ENCODE measurements around the gene FMR1NB.

FMR1NB gene

DNA sequence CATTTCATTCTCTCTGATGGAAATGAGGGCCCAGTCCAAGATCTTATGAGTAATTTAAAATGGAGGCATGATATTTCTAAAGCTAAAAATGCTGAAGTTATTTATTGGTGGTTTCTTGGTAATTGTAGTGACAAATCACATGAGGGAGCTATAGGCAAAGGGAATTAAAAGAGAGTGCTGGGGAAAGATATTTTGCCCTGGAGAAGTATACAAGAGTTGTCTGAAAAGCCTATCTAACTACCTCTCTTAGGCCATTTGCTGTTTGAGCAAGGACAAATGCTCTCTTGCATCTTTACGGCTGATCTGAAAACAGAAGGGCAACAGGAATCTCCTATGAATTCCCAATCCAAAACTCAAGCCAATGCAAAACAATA lies 89.4 kb downstream of the FMR1NB start:
- DNase-seq (ENCODE audit: low spot score) = no peak
